AG04449 (cell line): ENCODE measurements around the gene MVB12B.

Source experiments
- CTCF ChIA-PET: fragments of 350-600 bp; formaldehyde crosslinking; extraction: SDS; loops from one replicate; lab custom pipeline; 2021; ENCODE audit warnings: antibody characterized with exemption; lab: Yijun Ruan, JAX
- POLR2A ChIA-PET: fragments of 400-600, 350-600 bp; formaldehyde crosslinking; extraction: SDS; loops from one replicate; lab custom pipeline; 2020; ENCODE audit warnings: antibody characterized with exemption, inconsistent platforms; lab: Yijun Ruan, JAX
- DNase-seq: peaks from one replicate; pipeline ENCODE4 v3.0.0-alpha.2; 2010; ENCODE audit warnings: low read depth, low spot score
- H3K4me3 ChIP-seq: 2 replicates; pipeline ENCODE4 v1.5.1; 2011; ENCODE audit warnings: low read depth, mild to moderate bottlenecking, control low read depth, low read length
- CTCF ChIP-seq: IDR thresholded peaks from one replicate; pipeline ENCODE4 v1.5.1; 2011; ENCODE audit warnings: mild to moderate bottlenecking, moderate library complexity, low read length, control low read depth, inconsistent platforms; ENCODE audit not compliant: insufficient read depth; ENCODE audit errors: missing control alignments

The MVB12B gene

GRCh38 chr9:126386088-126386487, 59.5 kb downstream of the MVB12B start:
- TF ChIP-seq CTCF: peak; percentile 44
- ChIA-PET POLR2A (no interaction called here), CTCF (interaction anchor here (0.6 to 6.6 kb wide), 15 partner anchors 9 to 978 kb away, joined by 3 to 49 read pairs (median 4); no protein-coding TSS in a partner anchor)
- H3K4me3 ChIP-seq: no peak overlapping the region
- no peak for DNase-seq

GRCh38 chr9:126386776-126387175, 60.1 kb downstream of the MVB12B start:
- ChIA-PET CTCF (interaction anchor here (0.9 to 6.6 kb wide), 11 partner anchors 9 to 979 kb away, joined by 3 to 49 read pairs (median 5); no protein-coding TSS in a partner anchor), POLR2A (no interaction called here)
- no peak for DNase-seq
- no peak for TF ChIP-seq CTCF
- H3K4me3 ChIP-seq: no peak overlapping the region

- TF ChIP-seq CTCF: no peak
- ChIA-PET CTCF (interaction anchor here (1.8 to 6.6 kb wide), 2 partner anchors 10 to 87 kb away, joined by 7 to 49 read pairs; no protein-coding TSS in a partner anchor), POLR2A (no interaction called here)
- no peak overlapping the region for H3K4me3 ChIP-seq
- no peak for DNase-seq
Observed at GRCh38 chr9:126388964-126389708, 62.5 kb downstream of the MVB12B start.

GRCh38 chr9:126389992-126390391, 63.4 kb downstream of the MVB12B start:
- no peak overlapping the region for H3K4me3 ChIP-seq
- CTCF ChIA-PET: interaction anchor here (2.4 to 6.6 kb wide), 2 partner anchors 9 to 88 kb away, joined by 8 to 49 read pairs; no protein-coding TSS in a partner anchor
- POLR2A ChIA-PET: no interaction called here
- no peak for DNase-seq
- TF ChIP-seq CTCF: no peak

- DNase-seq: no peak
- no peak overlapping the region for H3K4me3 ChIP-seq
- POLR2A ChIA-PET: no interaction called here
- TF ChIP-seq CTCF: no peak
- CTCF ChIA-PET: interaction anchor here (1.3 to 2.4 kb wide), 3 partner anchors 9 to 101 kb away, joined by 4 to 8 read pairs (median 6); no protein-coding TSS in a partner anchor
Observed at GRCh38 chr9:126390923-126391322, 64.3 kb downstream of the MVB12B start.

- no peak overlapping the region for H3K4me3 ChIP-seq
- no peak for DNase-seq
- ChIA-PET POLR2A (interaction anchor here (1.0 kb wide), 1 partner anchor 65 kb away, joined by 3 read pairs; no protein-coding TSS in a partner anchor), CTCF (interaction anchor here (1.1 to 2.4 kb wide), 4 partner anchors 8 to 107 kb away, joined by 3 to 8 read pairs (median 5); no protein-coding TSS in a partner anchor)
- no peak for TF ChIP-seq CTCF
Observed at GRCh38 chr9:126391713-126392661, 65.4 kb downstream of the MVB12B start.
